ENCODE measurements around the gene ACACA.

- TF ChIP-seq CTCF (conservative IDR thresholded peaks at IDR 0.05; ENCODE audit: low read depth in 2 of 2): no peak
- TF ChIP-seq EZH2 (IDR thresholded peaks at IDR 0.05; ENCODE audit: low read depth, unreplicated experiment): no peak
- no peak for TF ChIP-seq ZNF331 (CRISPR knock-in tag; IDR thresholded peaks at IDR 0.05; ENCODE audit: low read depth)
These were observed 30.9 kb downstream of the ACACA start, which contains the start of gene C17orf78 for GRCh38 chr17:37375706-37376105.

All from GM23338 (cell line).